Aorta (tissue), 5 donors: ENCODE measurements around the gene SYP. TPM values are rescaled to one million over a fixed set of nuclear protein-coding genes. Genes with fewer than 3 reads are reported as not detected.

ENCODE experiments used
- ATAC-seq: fragments of 200-7000 bp; cut with Tn5 transposase; one replicate; pipeline ENCODE4 v1.9.1; 2022; ENCODE audit warnings: moderate library complexity; ENCODE audit not compliant: low FRiP score
- DNase-seq, 2 donors: peaks; one replicate each; pipeline ENCODE4 v3.0.0-alpha.2; 2020
- H3K27ac ChIP-seq, 2 donors: one replicate each; pipeline ENCODE4 v1.5.1; 2013; ENCODE audit warnings: low read length in 2 of 2, mild to moderate bottlenecking in 2 of 2, moderate library complexity in 2 of 2, control low read depth in 1 of 2, inconsistent platforms in 1 of 2, low read depth in 1 of 2
- H3K27me3 ChIP-seq, 2 donors: one replicate each; pipeline ENCODE4 v1.6.1; 2013; ENCODE audit warnings: control low read depth in 1 of 2, low read length in 1 of 2, mild to moderate bottlenecking in 1 of 2, moderate library complexity in 1 of 2; ENCODE audit not compliant: insufficient read depth in 2 of 2, control insufficient read depth in 1 of 2
- H3K36me3 ChIP-seq, 2 donors: one replicate each; pipeline ENCODE4 v1.6.1; 2013; ENCODE audit warnings: control low read depth in 1 of 2, low read length in 1 of 2, mild to moderate bottlenecking in 1 of 2; ENCODE audit not compliant: insufficient read depth in 2 of 2, control insufficient read depth in 1 of 2
- H3K4me1 ChIP-seq, 2 donors: one replicate each; pipeline ENCODE4 v1.6.1; 2013; ENCODE audit warnings: low read length in 2 of 2, control low read depth in 1 of 2, mild to moderate bottlenecking in 1 of 2, moderate library complexity in 1 of 2; ENCODE audit not compliant: insufficient read depth in 2 of 2, control insufficient read depth in 1 of 2
- H3K4me3 ChIP-seq, 2 donors: one replicate each; pipeline ENCODE4 v1.5.1; 2013; ENCODE audit warnings: low read length in 2 of 2, control low read depth in 1 of 2, mild to moderate bottlenecking in 1 of 2
- H3K9me3 ChIP-seq: one replicate; pipeline ENCODE4 v1.6.1; 2013; ENCODE audit warnings: mild to moderate bottlenecking, low read length; ENCODE audit not compliant: control insufficient read depth
- WGBS, 2 donors: extraction: QIAGEN DNeasy Blood & Tissue Kit; methylation state at CpG; one replicate each; pipeline ENCODE4 v1.1.7; 2013; 5-methylcytosine and 5-hydroxymethylcytosine counted together
- intact Hi-C, 2 donors: fragments of 100-400 bp; cut with DNase I; formaldehyde crosslinking; loops; one replicate each; pipeline versions ENCODE4 v1.14.2 to v1.15.0; 2022
- polyA plus RNA-seq, 2 donors: library from polyadenylated mRNA; stranded (reverse); fragments of 200-250 nt; gene quantifications; one replicate each; pipeline ENCODE4 v1.2.3, GENCODE V29; 2013
- total RNA-seq, 2 donors: library from RNA; stranded (reverse); fragmentation: NEBNext Ultra II Directional; extraction: Animal tissue kit (Norgen Biotek cat#: 25700); gene quantifications; one replicate each; pipeline ENCODE4 v1.2.1, GENCODE V29; 2021
- donor health status: healthy with polysubstance abuse.
- donor health status: Bipolar disorder and iron deficiency.
- donor health status: DM: no; HTN: no; CAD: no.
- donor health status: DM: no; HTN: no; CAD: no.
- donor health status: DM: yes; HTN: yes; CAD: no.

SYP gene
- total and polyA plus RNA-seq, 4 donors: 2.4 to 5.3 (median 3.7) TPM

DNA sequence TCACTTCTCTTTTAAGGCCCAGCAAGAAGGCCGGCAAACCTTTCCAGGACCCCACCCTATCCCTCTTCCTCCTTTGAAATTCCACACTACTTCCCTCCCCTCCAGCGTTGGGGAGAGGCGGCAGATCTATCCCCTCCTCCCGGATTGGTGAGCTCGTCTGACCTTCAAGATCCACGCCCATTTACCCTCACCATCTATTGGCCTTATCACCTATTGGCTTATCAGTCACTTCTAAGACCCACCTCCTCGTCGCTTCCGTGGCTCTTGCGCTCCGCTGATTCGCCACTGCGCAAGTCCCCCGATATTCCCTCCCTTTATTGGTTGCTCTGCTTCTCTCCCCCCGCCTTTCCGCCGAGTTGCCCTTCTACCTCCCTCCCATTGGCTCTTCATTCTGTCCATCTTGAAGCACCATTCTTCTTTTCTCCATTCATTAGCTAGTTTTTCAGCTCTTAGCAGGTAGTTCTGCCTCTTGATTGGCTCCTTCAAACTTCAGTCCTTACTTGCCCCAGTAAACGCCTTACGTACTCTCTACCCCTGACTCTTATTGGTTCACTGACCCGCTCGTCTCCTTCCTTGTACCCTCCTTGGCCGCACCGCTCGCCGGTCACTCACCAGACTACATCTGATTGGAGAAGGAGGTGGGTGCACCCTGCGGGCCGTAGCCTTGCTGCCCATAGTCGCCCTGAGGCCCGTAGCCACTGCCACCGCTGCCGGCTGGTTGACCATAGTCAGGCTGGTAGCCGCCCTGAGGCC is 9.0 kb downstream of the SYP start:
- H3K36me3 ChIP-seq: no peaks in the 10 kb centered on the region
- peak overlapping the region; percentile 37 to 72 for H3K4me3 ChIP-seq
- WGBS, 2 donors: 0 to 35% methylated on average over 32 of the region's 32 CpGs
- ATAC-seq (peak; percentile 92), DNase-seq (peak; percentile 93)
- no peaks in the 10 kb centered on the region for H3K9me3 ChIP-seq
- intact Hi-C loops: loop anchor here in 1 of 2 donors (5.0 kb wide), 1 partner anchor 81 kb away; no protein-coding TSS in a partner anchor
- no peaks in the 10 kb centered on the region for H3K4me1 ChIP-seq
- H3K27ac ChIP-seq: peak overlapping the region in 1 of 2 donors; percentile 80
- no peaks in the 10 kb centered on the region for H3K27me3 ChIP-seq

DNA sequence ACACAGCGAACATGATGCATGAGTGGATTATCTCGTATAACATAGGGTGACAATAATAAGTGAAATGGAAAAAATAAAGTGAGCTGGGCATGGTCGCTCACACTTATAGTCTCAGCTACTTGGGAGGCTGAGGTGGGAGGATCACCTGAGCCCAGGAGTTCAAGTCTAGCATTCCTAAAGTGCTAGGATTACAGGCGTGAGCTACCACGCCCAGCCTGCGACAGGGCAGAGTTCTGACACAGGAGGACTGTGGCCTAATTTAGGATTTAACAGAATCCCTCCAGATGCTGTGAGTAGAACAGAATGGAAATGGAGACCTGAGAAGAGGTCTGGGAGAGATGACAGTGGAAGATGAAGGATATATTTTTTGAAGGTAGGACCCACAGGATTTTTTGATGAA is 10.4 kb downstream of the SYP start:
- no peak overlapping the region for H3K27ac ChIP-seq
- DNase-seq (no peak), ATAC-seq (no peak)
- intact Hi-C loops: loop anchor here in 1 of 2 donors (5.0 kb wide), 1 partner anchor 83 kb away; no protein-coding TSS in a partner anchor
- H3K4me1 ChIP-seq: no peaks in the 10 kb centered on the region
- no peaks in the 10 kb centered on the region for H3K27me3 ChIP-seq
- no peaks in the 10 kb centered on the region for H3K36me3 ChIP-seq
- H3K4me3 ChIP-seq: no peak overlapping the region
- 75 to 82% methylated on average over 6 of the region's 6 CpGs for WGBS, 2 donors
- no peaks in the 10 kb centered on the region for H3K9me3 ChIP-seq

DNA sequence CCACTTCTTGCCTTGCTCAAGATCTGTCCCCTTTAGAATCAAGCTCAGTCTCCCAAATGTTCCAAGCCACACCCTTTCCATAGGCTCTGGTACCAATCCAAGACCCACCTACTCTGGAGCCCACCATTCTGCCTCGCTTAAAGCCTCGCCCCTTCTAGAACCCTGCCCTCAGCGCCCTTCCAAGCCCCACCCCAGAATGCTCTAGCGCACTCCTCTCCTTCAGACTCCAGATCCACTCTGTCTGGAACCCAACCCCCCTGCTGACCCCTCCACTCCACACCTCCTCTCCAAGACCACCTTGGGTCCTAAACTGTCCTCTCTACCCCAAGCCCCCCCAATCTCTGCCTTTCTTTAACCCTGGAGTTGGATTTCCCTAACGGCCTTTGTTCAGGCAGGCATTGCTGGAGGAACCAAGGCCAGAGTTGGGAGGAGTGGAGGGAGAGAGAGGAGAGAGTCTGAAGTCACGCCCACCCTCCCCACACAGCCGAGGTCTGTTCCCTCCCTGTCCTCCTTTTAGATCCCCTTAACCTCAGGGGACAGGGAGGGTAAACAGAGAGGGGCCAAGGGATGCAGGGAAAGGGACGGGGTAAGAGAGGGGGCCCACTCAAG is 11.4 kb downstream of the SYP start:
- no peaks in the 10 kb centered on the region for H3K36me3 ChIP-seq
- intact Hi-C loops: no loop called here
- 57 to 59% methylated on average over 8 of the region's 8 CpGs for WGBS, 2 donors
- ATAC-seq (no peak), DNase-seq (no peak)
- H3K27ac ChIP-seq: peak overlapping the region in 1 of 2 donors; percentile 17
- H3K27me3 ChIP-seq: no peaks in the 10 kb centered on the region
- no peaks in the 10 kb centered on the region for H3K9me3 ChIP-seq
- no peaks in the 10 kb centered on the region for H3K4me1 ChIP-seq
- no peak overlapping the region for H3K4me3 ChIP-seq

DNA sequence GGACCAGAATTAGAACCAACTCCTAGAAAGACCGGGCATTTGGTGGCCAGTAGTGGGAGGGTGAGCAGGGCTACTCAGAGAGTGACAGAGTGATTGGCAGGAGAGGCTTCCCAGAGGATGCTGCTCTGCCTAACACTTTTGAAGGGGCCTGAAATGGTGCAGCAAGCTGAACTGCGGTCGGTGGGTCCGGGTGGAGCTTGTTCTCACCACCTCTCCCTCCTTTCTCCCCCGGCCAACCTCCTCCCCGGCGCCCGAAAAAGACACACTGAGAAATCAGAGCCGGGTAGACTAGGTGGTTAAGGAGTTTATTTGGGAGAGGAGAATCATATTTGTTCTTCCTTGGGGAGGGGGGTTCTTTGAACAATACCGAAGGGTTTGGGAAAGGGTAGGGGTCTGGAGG is 12.5 kb downstream of the SYP start:
- Histone ChIP-seq H3K27me3 (no peaks in the 10 kb centered on the region), H3K36me3 (no peaks in the 10 kb centered on the region), H3K27ac (no peak overlapping the region), H3K9me3 (no peaks in the 10 kb centered on the region), H3K4me1 (no peaks in the 10 kb centered on the region), H3K4me3 (no peak overlapping the region)
- ATAC-seq (no peak), DNase-seq (no peak)
- intact Hi-C loops: no loop called here
- WGBS, 2 donors: 59 to 69% methylated on average over 10 of the region's 10 CpGs

DNA sequence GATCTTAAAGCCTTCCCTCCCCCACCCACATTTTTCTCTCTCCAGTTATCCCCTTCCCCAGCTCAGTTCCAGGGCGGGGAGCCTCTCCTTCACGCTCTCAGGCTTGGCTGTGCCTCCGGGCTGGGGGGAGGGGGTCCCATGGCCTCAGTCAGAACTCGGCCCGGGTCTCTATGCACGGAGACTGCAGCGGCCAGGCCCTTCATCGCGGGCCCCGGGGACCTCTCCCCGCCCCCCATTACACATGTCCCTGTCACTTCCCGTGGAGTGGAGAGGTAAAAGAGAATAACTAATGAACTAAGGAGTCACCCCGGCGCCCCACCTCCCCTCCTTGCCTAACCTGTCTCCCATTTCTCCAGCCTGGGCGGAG is 13.0 kb downstream of the SYP start:
- no peak for ATAC-seq
- H3K9me3 ChIP-seq: no peaks in the 10 kb centered on the region
- intact Hi-C loops: no loop called here
- H3K36me3 ChIP-seq: no peaks in the 10 kb centered on the region
- no peaks in the 10 kb centered on the region for H3K4me1 ChIP-seq
- H3K27ac ChIP-seq: no peak overlapping the region
- H3K27me3 ChIP-seq: no peaks in the 10 kb centered on the region
- WGBS, 2 donors: 46 to 53% methylated on average over 11 to 15 of the region's 15 CpGs
- DNase-seq: no peak
- H3K4me3 ChIP-seq: no peak overlapping the region

DNA sequence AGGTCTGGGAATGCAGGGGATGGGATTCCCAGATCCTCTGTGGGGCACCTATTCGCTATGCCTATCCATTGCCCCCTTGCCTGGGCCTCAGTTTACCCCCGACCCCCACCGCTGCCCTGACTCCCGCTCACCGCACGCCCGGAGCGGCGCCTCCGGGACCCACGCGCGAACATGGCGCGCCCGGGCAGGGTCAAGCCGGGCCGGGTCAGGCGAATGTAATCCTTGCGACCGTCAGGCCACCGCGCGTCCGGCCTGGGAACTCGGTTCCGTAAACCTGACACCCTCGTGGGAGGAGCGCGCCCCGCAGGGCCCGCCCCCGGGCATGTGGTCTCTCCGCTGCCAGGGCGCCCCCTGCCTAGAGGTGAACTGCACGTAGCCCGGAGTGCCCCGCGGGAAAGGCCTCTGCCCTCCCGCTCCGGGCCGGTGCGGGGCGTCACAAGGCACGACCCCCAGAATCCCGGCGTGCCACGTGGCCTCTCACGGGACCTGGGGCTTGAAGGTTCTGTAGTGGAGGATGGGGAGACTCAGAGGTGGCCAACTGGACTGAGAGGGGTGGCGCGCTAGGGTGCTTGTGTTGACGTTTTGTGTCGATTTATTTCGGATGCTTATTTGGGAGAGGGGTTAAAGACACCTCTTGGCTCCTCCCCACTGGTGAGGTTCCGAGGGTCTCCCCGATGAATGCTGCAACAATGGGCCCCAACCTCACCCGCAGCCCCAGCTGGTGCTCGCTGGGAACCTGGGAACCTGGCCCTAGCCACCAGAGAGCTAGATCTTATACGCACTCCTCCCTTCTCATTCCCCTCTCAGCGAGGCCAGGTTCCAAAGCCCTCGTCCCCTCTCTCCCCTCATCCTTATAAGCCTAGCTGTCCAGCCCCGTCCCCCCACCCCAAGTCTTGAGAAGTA is 13.6 kb downstream of the SYP start, which contains the start of gene PRICKLE3:
Gene PRICKLE3, minus strand, starts transcription at position 249 of the 903 bp plus-strand sequence. Its CDS starts 76 bp downstream, at position 173.
- intact Hi-C loops: no loop called here
- H3K9me3 ChIP-seq: no peaks in the 10 kb centered on the region
- no peaks in the 10 kb centered on the region for H3K4me1 ChIP-seq
- ATAC-seq (peak; percentile 70), DNase-seq (peak; percentile 90 to 93)
- peak within 1 kb of the TSS; percentile 27 to 85 for H3K4me3 ChIP-seq
- H3K27me3 ChIP-seq: no peaks in the 10 kb centered on the region
- whole genome bisulfite sequencing, 2 donors: 7 to 43% methylated on average over 62 of the region's 62 CpGs
- peak within 1 kb of the TSS in 1 of 2 donors; percentile 79 for H3K27ac ChIP-seq
- no peaks in the 10 kb centered on the region for H3K36me3 ChIP-seq

DNA sequence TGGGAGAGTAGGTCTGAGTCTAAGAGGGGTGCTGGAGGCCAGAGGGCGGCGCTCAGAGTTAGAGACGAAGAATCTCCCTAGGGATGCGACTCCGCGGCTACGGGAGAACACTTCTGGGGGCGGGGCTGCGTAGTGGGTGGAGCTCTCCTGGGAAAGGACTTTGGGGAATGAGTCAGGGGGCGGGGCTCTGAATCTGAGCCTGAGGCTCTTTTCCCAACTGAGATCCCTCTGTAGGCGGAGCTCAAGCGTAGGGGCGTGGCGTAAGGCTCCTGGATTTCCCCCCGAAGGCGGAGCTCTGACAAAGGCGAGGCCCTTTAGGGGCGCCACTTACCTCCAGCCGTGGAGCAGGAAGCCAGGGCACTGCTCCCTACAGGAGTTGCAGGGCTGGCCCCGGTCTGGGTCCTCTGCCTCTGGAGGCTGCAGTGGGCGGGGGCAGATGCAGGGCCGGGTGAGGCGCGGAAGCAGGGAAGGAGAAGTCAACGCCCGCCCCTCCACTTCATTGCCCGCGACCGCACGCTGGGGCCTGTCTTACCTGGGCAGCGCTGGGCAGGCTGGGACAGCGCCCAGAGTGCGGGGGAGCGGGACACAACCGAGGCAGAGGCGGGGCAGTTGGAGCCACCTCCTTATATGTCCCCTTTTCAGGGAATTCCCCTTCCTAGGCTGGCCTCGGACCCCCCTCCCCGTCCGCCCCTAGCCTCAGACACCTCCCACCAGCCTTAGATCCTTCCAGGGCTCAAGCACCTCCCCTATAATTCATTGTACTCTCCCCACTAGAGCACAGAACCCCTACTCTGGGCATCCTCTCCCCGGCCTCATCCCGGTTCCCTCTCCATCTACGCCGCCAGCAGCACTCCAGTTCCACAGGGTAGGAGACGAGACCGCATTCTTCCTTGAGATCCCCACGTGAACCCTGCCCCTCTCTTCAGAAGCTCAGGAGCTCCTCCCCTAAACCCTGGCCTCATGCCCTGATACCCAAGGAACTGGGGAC is 15.4 kb downstream of the SYP start:
- DNase-seq (peak; percentile 92 to 96), ATAC-seq (peak; percentile 82)
- peak overlapping the region in 1 of 2 donors; percentile 43 for H3K27ac ChIP-seq
- no peaks in the 10 kb centered on the region for H3K27me3 ChIP-seq
- H3K36me3 ChIP-seq: no peaks in the 10 kb centered on the region
- intact Hi-C loops: no loop called here
- H3K9me3 ChIP-seq: no peaks in the 10 kb centered on the region
- WGBS, 2 donors: 7 to 40% methylated on average over 42 to 46 of the region's 46 CpGs
- no peaks in the 10 kb centered on the region for H3K4me1 ChIP-seq
- H3K4me3 ChIP-seq: no peak overlapping the region
